SU-DHL-6 (cell line): ENCODE measurements around the gene SRD5A3.

ENCODE experiments used
- CTCF ChIP-seq: fragments of 200-600 bp; sonication (generic); IDR thresholded peaks from one replicate; pipeline ENCODE4 v1.5.1; 2017; ENCODE audit warnings: antibody characterized with exemption, mild to moderate bottlenecking, low read length, moderate library complexity; ENCODE audit not compliant: insufficient read depth, poor library complexity, severe bottlenecking
- EZH2phosphoT487 ChIP-seq: fragments of 200-600 bp; sonication (generic), shearing (Covaris generic); conservative IDR thresholded peaks from 2 replicates; pipeline ENCODE4 v1.6.1; 2018; ENCODE audit warnings: mild to moderate bottlenecking, antibody characterized with exemption, low read length, moderate library complexity, mixed read lengths

- TF ChIP-seq EZH2phosphoT487, result no peak
- TF ChIP-seq CTCF, result no peak
Measured at GRCh38 chr4:55303760-55304165, 42.3 kb upstream of the SRD5A3 start.
